ENCODE data around the gene CNTROB.
A peak's percentile ranks its signal among the peaks of the same experiment; 100 is the strongest.

The CNTROB gene

GRCh38 chr17:7984904-7985303, 52.9 kb downstream of the CNTROB start:
- Histone ChIP-seq H3K36me3 (ENCODE audit: insufficient read depth, low read length) (no peaks in the 10 kb centered on the region), H3K9ac (ENCODE audit: low read depth, low read length) (no peak overlapping the region), H3K4me1 (ENCODE audit: insufficient read depth, low read length) (peaks cover 3% of the 10 kb centered on the region), H3K4me2 (ENCODE audit: insufficient read depth, low read length) (no peak overlapping the region), H2AFZ (ENCODE audit: low read depth, low read length) (no peak overlapping the region), H4K20me1 (ENCODE audit: insufficient read depth, low read length) (no peaks in the 10 kb centered on the region), H3K4me3 (ENCODE audit: low read depth in 1 of 2, low read length in 2 of 2) (no peak overlapping the region), H3K27me3 (ENCODE audit: insufficient read depth, low read length, poor library complexity) (no peaks in the 10 kb centered on the region), H3K79me2 (ENCODE audit: insufficient read depth, low read length) (no peaks in the 10 kb centered on the region), H3K9me3 (ENCODE audit: insufficient read depth, low read length, severe bottlenecking) (no peaks in the 10 kb centered on the region), H3K27ac (ENCODE audit: low read length) (no peak overlapping the region)
- TF ChIP-seq, protein P1, sequence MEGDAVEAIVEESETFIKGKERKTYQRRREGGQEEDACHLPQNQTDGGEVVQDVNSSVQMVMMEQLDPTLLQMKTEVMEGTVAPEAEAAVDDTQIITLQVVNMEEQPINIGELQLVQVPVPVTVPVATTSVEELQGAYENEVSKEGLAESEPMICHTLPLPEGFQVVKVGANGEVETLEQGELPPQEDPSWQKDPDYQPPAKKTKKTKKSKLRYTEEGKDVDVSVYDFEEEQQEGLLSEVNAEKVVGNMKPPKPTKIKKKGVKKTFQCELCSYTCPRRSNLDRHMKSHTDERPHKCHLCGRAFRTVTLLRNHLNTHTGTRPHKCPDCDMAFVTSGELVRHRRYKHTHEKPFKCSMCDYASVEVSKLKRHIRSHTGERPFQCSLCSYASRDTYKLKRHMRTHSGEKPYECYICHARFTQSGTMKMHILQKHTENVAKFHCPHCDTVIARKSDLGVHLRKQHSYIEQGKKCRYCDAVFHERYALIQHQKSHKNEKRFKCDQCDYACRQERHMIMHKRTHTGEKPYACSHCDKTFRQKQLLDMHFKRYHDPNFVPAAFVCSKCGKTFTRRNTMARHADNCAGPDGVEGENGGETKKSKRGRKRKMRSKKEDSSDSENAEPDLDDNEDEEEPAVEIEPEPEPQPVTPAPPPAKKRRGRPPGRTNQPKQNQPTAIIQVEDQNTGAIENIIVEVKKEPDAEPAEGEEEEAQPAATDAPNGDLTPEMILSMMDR (IDR thresholded peaks at IDR 0.05; ENCODE audit: borderline replicate concordance, extremely low read depth, low read length, poor library complexity, severe bottlenecking) = no peak
- TF ChIP-seq EZH2 (IDR thresholded peaks at IDR 0.05; ENCODE audit: borderline replicate concordance, low read depth, low read length, severe bottlenecking) = no peak
- ATAC-seq (ENCODE audit: insufficient read depth, low read depth) (no peak), DNase-seq (no peak)

DNA sequence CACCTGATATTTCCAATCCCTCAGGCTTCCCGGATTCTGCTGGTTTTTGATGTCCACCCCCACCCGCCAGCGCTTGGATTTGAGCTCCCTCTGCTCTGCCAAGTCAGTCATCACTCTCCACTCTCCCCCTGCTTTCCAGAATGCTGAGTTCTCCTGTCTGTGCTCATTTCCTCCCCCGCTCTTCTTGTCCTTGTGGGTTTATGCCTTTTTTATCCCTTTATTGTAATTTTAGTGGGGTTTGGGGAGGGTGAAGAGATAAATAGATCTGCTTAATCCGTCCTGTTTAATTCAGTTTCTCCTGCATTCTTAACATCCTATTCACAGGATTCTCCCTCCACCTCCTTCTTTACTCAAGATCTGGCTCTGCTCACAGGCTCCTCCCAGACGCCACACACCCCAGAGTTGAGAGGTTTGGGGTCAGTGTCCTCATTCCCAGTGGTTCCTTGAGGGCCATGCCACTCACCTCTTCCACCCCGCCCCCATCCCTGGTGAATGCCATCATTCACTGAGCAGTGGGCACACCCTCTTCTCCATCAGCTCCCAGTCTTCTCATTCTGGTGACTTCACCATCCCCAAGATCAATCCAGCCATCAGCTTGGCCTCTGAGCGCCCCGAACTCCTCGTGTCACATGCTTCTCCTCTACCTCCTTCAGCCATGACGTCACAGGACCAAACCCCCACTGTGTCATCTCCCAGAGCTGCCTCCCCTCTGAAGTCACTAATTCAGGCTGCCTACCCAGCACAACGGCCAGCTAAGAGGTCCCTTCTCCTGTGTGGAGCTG, 55.3 kb downstream of the CNTROB start:
- no peak overlapping the region for H3K9ac ChIP-seq (ENCODE audit: low read depth, low read length)
- H3K4me3 ChIP-seq (ENCODE audit: low read depth in 1 of 2, low read length in 2 of 2) = no peak overlapping the region
- peaks cover 15% of the 10 kb centered on the region for H3K4me1 ChIP-seq (ENCODE audit: insufficient read depth, low read length)
- H3K9me3 ChIP-seq (ENCODE audit: insufficient read depth, low read length, severe bottlenecking) = no peaks in the 10 kb centered on the region
- DNase-seq = no peak
- no peak for ATAC-seq (ENCODE audit: insufficient read depth, low read depth)
- TF ChIP-seq EZH2 (IDR thresholded peaks at IDR 0.05; ENCODE audit: borderline replicate concordance, low read depth, low read length, severe bottlenecking) = no peak
- TF ChIP-seq, protein P1 (IDR thresholded peaks at IDR 0.05; ENCODE audit: borderline replicate concordance, extremely low read depth, low read length, poor library complexity, severe bottlenecking) = no peak
- no peaks in the 10 kb centered on the region for H4K20me1 ChIP-seq (ENCODE audit: insufficient read depth, low read length)
- no peak overlapping the region for H2AFZ ChIP-seq (ENCODE audit: low read depth, low read length)
- no peak overlapping the region for H3K4me2 ChIP-seq (ENCODE audit: insufficient read depth, low read length)
- no peak overlapping the region for H3K27ac ChIP-seq (ENCODE audit: low read length)
- H3K79me2 ChIP-seq (ENCODE audit: insufficient read depth, low read length) = no peaks in the 10 kb centered on the region
- no peaks in the 10 kb centered on the region for H3K36me3 ChIP-seq (ENCODE audit: insufficient read depth, low read length)
- H3K27me3 ChIP-seq (ENCODE audit: insufficient read depth, low read length, poor library complexity) = no peaks in the 10 kb centered on the region

DNA sequence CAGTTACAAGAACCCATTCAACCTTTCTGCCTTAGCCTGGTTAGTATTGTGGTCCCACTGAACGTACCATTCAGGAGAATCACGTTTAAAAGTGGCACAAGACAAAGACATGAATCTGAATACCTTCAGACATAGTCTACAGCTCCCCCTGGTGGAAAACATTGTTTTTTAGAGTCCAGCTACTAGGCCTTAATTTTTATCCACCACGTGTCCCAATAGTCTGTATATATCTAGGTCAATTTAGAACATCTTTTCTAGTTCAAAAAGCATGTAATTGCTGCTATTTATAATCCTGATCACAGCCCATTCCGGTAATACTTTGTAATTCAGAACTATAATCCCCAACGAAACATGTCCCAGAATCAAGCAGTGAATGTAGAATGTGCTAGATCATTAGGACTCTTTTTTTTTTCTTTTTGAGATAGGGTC, 56.8 kb downstream of the CNTROB start:
- H3K36me3 ChIP-seq (ENCODE audit: insufficient read depth, low read length) = no peaks in the 10 kb centered on the region
- H2AFZ ChIP-seq (ENCODE audit: low read depth, low read length) = peak overlapping the region; percentile 59; the same call in 1 of the 2 replicates
- no peaks in the 10 kb centered on the region for H3K9me3 ChIP-seq (ENCODE audit: insufficient read depth, low read length, severe bottlenecking)
- no peak overlapping the region for H3K9ac ChIP-seq (ENCODE audit: low read depth, low read length)
- peaks cover 15% of the 10 kb centered on the region for H3K4me1 ChIP-seq (ENCODE audit: insufficient read depth, low read length)
- no peaks in the 10 kb centered on the region for H3K27me3 ChIP-seq (ENCODE audit: insufficient read depth, low read length, poor library complexity)
- H3K4me2 ChIP-seq (ENCODE audit: insufficient read depth, low read length) = no peak overlapping the region
- no peak for TF ChIP-seq EZH2 (IDR thresholded peaks at IDR 0.05; ENCODE audit: borderline replicate concordance, low read depth, low read length, severe bottlenecking)
- TF ChIP-seq, protein P1 (IDR thresholded peaks at IDR 0.05; ENCODE audit: borderline replicate concordance, extremely low read depth, low read length, poor library complexity, severe bottlenecking) = peak; percentile 75
- peak; percentile 65 for DNase-seq
- no peak overlapping the region for H3K27ac ChIP-seq (ENCODE audit: low read length)
- H3K79me2 ChIP-seq (ENCODE audit: insufficient read depth, low read length) = no peaks in the 10 kb centered on the region
- ATAC-seq (ENCODE audit: insufficient read depth, low read depth) = peak; percentile 64
- no peaks in the 10 kb centered on the region for H4K20me1 ChIP-seq (ENCODE audit: insufficient read depth, low read length)
- H3K4me3 ChIP-seq (ENCODE audit: low read depth in 1 of 2, low read length in 2 of 2) = no peak overlapping the region

All from DND-41 (cell line).